HG02943 (cell line): ENCODE data around the gene DLL4.
"Not testable (repeated sequence)": the region's sequence is repeated elsewhere in the genome, so short reads cannot be mapped to it uniquely, and the experiment has no call there.

Experiments
- ATAC-seq: cut with Tn5 transposase; IDR thresholded peaks from one replicate; pipeline ENCODE4 v1.9.1; 2021; ENCODE audit warnings: mild to moderate bottlenecking, low read depth, moderate library complexity; ENCODE audit not compliant: unreplicated experiment

The DLL4 gene

DNA sequence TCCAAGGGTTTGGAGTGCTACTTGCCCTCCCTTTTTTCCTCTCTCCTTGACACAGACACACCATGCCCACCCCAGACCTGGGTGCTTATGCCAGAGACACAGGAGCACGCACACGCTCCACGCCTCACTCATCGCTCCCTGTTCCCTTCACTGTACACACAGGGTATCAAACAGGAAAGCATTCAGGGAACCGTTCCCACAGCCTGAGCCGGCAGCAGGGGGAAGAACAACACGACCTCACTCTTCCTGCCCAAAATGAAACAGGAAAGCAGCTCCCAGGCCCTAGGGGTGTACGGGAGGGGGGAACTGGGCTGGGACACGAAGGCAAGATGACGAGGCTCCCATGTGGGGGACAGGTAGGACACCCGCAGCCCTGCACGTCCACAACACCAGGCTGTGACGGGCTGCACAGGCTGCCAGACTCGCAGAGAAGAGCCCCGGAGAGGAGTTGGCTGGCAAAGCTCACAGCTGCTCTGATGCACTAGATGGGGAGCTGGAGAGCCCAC is 11.2 kb downstream of the DLL4 start:
- ATAC-seq, result no peak

DNA sequence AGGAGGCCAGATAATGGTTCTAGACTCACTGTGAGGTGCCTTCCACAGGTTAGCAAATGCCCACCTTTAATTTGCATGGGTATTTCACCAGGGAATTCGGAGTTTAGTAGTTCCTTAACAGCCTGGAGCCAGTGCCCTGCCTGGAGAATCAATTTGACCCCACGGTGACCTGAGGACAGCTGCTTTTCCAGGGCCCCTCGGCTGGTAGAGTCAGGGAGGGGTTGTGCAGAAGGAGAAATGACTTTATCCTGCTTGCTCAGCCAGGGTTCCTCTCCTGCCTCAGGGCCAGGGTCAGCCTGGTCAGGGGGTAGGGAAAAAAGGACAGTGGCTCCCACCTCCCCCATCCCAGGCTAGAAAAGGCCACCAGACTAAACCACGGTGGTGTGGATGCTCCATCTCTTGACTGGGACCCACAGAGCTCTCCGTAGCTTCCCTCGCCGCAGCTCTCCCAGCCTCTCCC is 12.0 kb downstream of the DLL4 start:
- ATAC-seq, result peak; percentile 3

DNA sequence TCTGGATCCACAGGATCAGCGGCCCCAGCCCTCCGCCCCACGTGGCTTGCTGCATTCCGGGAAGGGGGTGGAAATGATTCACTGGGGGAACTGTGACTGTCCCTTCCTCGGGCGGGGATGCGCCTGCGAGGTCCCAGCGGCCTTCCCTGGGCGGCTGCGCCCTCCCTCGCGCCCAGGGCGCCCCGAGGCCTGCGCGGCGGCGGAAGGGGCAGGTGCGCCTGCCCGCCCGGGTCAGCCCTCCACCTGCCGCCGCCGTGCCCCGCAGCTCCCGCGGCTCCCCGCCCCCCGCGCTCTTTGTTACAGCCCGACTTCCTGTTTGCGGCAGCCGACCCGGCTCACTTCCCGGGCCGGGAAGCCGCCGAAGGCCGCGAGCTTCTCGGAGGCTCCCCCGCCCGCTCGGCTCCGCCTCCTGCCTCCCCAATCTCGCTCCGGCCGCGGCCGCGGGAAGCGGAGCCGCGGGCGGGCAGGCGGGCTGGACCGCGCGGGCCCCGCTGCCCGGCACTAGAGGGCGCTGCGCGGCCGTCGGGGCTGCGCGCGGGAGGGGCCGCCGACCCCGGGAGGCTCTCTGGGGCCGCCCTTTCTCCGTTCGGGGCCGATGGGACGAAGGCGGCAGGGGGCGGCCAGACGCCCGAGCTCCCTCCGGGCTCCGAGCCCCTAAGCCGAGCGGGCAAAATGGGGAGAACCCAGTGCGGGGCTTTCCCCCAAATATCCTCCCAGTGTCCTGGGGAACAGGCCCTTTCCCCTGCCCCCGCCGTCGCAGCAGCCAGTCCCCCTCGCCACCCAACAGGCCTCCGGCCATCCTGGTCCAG is 12.6 kb downstream of the DLL4 start:
- peak; percentile 47 for ATAC-seq

DNA sequence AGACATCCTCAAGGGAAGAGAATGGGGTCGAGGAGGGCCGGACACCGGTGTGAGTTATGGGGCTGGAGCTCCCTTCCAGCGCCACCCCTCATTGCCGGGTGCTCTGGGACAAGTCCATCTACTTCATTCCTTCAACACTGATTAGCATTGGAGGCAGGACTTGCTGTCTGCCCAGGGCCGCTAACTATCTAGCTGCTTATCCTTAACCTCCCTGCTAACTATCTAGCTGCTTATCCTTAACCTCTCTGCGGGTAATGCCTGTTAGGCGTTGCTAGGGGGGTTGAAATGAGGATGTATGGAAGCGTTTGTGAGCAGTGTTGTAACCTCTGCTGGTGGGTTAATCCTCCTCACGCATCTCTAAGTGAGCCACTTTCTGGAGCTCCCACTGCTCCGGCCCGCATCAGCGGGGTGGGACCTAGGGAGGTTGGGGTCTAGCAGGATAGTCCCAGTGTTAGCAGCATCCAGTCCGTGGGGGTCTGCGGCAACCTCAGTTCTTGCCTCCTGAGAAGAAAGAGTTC is 13.3 kb downstream of the DLL4 start:
- no peak for ATAC-seq

DNA sequence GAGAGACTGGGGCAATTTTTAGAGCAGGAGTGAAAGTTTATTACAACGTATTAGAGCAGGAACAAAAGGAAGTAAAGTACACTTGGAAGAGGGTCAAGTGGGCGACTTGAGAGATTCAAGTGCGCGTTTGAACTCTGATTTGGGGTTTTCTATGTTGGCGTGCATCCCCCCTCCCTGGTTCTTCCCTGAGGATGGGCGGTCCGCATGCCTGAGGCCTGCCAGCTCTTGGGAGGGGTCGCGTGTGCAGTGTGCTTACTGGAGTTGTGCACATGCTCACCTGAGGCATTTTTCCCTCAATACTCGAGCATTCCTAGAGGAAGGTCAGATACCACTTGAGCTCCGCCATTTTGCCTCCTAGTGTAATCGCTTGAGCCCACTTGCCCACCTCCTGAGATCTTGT is 13.7 kb downstream of the DLL4 start:
- ATAC-seq, result no peak

DNA sequence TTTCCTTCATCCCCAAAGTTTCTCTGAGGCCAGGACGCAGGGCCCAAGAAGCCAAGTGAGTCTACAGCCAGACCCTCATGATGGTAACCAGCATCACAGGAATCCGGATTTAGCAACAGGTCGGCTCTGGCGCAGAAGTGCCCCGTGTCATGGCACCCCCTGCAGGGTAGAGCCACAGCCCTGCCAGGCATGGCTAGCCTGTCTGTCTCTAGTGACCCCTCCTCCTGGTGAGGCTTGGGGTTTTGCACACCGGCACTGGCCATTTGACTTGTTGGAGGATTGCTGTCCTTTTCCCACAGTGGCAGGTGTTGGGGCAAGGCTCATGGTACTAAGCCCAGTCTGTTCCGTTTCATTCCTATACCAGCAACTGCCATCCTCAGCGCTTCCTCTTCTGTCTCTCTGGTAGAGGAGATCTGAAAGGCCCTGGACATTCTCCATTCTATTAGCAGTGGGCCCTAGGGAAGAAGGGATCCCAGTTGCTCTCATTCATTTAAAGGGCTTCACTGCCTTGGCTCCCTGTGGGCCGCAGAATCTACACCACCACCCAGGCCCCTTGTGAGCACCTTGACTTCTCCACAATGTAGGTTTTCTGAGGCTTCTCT is 14.7 kb downstream of the DLL4 start:
- ATAC-seq, result no peak

DNA sequence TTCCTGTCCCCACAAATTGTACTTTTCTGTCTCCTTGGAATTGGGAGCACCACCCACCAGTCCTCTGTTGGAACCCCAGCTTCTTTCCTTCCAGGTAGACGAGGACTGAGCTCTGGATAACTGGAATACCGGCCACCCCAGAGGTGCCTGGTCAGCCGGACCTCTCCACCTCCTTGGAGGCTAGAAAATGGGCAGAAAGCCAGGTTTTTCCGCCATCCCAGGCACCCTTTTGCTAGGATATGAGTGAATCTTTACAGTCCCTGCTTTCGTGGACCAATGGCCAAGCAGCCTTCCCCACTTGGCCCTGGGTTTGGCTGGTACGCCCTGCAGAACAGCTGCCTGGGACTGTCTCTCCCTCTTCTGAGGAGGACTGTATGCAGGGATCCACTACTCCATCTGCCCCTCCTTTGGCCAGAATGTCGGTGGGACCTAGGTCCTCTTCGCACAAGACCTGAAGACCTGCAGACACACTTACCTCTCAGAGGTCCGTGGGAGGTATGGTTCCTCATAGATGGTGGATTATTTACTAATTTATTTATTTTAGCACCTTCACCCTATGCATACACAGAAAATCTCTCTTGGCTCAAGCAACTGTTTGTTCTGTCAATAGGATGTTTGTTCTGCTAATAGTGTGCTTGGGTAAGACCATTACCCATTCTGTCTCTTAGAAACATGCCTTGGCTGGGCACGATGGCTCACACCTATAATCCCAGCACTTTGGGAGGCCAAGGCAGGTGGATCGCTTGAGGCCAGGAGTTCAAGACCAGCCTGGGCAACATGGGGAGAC is 15.6 kb downstream of the DLL4 start:
- ATAC-seq, result no peak

DNA sequence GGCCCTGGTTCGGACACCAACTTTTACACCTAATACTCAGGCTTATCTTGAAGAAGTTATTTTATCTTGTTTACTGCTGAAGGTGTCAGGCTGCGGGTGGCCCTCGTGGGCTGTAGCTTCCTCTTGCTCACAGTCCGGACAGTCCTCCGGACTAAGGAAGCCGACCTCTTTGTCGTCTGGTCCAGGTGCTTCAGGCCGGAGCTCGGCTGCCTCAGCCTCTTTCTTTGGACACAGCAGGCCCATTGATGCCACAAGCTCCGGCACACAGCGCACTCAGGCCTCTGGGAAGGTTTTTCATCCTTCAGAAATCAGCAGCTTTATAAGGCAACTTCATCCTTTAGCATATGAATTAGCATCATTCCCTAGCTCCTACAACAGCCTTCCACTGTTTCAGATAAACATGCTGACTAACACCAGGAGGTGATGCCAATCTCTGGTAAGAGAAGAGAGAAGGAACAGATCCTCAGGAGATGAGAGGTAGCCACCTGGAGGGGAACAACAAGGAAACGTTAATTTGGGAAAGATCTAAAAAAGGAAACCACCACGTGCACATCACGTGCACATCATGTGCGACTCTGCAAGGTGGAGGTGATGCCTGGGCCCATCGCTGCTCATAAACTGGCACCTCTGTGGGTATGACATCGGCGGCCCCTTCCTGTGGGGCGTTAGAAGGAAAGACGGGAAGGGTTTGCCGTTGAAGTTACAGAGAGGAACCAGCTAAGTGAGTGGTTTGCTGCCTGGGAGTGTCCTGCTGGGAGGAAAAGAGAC is 19.8 kb downstream of the DLL4 start:
- no peak for ATAC-seq

DNA sequence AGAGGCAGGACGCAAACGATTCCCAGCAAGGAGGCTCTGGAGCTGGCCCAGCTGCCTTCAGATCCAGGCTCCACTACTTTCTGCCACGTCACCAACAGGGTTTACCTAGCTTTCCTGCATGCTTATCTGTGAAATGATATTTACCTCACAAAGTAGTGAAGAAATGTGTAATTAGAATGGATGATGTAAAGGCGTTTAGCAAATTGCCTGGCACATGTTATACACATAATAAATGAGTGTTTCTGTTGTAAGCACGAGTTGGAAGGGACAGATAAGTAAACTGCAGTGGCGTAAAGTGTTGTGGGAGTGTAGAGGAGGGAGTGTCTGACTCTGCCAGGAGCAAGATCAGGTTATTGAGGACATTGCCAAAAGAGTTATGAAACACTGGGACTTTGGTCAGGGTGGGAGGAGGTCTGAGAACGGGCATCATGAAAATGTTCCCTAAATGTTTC is 20.6 kb downstream of the DLL4 start:
- ATAC-seq, result no peak

DNA sequence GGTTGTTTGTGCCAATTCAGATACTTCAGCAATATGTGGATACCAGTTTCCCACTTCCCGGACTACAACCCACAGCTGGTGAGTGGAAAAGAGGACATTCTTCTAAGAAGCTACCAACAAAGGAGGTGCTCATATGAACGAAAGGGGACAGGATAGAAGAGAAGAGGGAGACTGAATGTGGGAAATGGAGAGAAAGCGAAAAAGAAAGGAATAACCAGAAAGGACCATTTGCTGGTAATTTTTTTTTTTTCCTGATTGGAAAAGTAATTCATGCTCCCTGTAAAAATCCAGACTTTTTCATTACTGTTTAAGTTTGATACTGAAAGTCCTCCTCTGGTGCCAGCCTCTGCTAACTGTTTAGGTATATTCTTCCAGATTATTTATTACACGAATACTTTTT is 22.6 kb downstream of the DLL4 start:
- ATAC-seq, result no peak

DNA sequence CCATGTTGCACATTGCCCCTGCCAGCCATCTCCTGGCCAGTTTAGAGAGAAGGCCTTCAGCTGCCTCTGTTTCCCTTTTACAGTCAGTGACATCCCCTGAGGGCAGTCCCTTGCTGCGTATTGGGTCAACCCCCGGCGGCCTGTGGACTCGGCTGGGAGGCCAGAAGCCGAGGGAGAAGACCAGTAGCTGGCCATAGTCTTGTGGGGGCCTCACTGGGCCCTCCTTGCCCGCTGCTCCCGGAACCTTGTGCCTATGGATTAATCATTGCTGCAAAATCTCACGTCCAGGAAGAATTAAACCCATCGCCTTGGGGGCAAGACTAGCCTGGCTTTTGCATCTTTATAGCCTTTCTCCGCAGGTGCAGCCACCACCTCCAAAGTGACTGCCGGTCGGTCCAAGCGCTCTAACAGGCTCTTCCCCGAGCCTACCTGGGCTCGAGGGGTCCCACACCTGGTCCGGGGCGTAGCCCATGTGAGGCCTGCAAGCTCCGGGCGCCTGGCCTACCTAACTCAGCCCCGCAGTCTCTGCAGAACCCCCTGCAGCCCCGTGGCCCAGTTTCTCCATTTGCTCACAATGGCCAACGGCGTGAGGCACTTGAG is 23.3 kb downstream of the DLL4 start:
- ATAC-seq, result no peak

DNA sequence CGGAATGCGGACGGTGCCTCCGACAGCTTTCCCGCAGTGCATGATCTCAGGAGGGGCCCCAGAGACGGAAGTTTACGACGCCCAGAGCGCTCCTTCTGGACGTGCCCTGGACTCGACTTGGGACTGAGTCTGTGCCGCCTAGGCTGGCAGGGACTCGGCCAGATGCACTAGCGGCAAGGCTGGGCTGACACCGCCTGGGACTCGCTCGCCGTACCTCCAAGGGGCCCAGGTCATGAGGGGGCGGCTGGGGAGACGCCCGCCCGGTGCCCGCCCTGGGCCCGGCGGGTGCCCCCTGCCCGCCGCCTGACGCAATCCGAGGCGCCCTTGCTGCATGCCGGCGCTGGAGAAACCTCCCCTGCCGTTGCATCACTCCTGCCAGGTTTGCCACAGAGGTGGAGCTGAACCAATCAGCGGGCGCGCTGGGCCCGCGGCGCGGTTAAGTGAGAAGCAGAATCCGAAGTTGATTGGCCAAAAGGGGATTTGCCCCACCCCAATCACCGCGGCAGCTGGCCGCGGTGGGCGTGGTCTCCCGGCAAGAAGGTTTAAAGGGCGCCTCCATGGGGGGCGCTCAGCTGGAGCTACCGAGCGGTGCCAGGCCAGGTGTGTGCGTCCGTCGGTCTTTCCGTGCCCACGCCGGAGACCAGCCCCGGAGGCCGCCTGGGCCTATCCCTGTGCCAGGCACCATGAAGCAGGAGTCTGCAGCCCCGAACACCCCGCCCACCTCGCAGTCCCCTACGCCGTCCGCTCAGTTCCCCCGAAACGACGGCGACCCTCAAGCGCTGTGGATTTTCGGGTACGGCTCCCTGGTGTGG is 24.0 kb downstream of the DLL4 start, which contains the start of gene CHAC1:
Gene CHAC1, plus strand, starts transcription at position 571 of the 812 bp plus-strand sequence. Its CDS starts 113 bp downstream, at position 684.
- ATAC-seq, result peak; percentile 89

DNA sequence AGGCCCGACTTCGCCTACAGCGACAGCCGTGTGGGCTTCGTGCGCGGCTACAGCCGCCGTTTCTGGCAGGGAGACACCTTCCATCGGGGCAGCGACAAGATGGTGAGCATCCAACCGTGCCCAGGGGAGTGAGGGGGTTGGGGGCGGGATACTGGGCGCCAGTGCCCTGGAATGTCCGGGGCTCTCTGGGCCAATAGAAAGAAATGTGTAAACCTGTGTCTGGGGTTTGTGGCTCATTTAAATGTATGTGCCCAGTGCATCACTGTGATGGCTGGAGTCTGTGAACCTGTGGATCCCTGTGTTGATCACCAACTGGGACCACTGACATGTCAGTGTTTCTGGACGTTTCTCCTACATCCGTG is 24.6 kb downstream of the DLL4 start:
- ATAC-seq, result no peak

DNA sequence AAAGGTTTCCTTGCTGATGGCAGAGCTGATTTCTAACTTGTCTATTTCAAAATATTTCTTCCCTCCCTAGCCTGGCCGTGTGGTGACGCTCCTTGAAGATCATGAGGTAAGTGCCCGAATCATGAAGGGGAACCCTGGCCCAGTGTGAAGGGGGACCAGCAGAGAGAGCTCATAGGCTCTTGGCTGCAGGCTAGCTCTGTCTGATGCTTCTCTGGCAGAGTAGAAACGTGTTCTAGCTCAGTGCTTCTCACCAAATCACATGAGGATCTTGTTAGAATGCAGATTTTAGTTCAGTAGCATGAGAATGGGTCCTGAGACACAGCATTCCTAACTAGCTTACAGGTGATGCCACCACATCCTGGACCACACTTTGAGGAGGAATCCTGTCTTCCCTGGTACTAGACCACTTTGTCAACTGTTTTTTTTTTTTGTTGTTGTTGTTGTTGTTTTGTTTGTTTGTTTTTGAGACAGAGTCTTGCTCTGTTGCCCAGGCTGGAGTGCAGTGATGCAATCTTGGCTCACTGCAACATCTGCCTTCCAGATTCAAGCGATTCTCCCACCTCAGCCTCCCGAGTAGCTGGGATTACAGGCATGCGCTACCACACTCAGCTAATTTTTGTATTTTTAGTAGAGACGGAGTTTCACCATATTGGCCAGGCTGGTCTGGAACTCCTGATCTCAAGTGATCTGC is 25.2 kb downstream of the DLL4 start:
- ATAC-seq, result not testable (repeated sequence)

DNA sequence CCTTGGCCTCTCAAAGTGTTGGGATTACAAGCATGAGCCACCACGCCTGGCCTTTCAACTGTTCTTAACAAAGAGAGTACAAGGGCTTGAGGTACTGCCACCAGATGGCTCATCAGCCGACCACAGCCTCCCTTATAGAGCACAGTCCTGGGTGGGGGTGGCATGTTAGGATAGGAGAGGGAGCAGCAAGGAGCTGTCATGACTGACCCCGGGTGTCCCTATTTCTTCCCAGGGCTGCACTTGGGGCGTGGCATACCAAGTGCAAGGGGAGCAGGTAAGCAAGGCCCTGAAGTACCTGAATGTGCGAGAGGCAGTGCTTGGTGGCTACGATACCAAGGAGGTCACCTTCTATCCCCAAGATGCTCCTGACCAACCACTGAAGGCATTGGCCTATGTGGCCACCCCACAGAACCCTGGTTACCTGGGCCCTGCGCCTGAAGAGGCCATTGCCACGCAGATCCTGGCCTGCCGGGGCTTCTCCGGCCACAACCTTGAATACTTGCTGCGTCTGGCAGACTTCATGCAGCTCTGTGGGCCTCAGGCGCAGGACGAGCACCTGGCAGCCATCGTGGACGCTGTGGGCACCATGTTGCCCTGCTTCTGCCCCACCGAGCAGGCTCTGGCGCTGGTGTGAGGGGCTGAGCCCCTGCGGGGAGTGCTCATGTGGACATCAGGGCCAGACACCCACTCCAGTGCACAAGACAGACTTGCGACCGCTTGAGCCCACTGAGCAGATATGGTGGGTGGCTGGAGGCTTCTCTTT is 26.2 kb downstream of the DLL4 start:
- ATAC-seq, result no peak

DNA sequence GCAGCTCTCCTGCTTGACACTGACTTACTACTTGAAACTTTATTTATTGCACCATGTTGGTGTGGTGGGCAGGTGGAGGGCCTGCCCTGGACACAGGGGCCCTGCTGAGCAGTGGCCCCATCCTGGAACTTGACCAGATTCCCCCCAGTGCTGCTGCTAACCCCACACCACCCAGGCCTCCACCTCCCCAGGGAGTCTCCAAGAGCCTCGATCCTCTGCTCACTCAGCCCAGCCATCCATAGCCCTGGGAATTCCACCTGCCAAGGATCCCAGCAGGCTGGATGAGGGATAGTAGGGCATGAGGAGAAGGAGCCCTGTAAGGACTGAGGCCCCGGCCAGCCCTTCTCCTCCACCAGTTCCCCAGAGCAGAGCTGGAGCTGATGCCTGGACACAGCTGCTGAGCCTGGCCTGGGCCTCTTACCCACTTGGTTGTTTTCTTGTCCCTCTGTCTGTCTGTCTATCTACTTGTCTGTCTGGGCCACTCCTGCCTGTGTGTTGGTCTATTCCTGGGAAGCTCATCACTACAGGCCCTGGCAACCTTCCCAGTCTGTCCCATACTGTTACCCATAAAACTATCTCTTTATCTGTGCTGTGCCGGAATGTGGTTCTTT is 26.9 kb downstream of the DLL4 start:
- no peak for ATAC-seq

DNA sequence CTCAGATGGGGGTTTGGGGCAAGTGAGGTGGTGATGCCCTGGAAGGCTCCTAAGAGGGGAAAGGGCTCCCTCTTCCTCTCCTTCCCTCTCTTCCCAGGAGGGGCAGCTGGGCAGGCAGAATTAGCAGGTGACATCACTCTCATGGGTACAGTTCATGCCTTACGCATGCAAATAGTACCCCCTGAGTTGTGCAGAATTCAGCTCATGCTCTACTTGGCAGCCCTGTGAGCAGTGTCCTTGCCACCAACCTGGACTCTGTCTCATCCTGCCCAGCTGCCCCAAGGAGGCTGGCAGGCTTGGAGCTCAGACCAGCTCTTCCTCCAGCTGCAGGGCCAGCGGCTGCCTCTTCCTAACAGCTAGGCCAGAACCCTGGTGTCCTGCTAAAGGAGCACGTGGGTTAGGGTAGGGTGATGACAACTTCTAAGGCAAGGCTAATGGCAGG is 27.4 kb downstream of the DLL4 start:
- ATAC-seq, result no peak
